Neuronal stem cell (in vitro differentiated cells): ENCODE measurements around the gene CALCOCO1. TPM values are rescaled to one million over a fixed set of nuclear protein-coding genes. Genes with fewer than 3 reads are reported as not detected.

ENCODE experiments used
- DNase-seq: peaks from one replicate; pipeline ENCODE4 v3.0.0-alpha.2; 2013; ENCODE audit warnings: low spot score
- H2AFZ ChIP-seq: one replicate; pipeline ENCODE4 v1.6.1; 2013; ENCODE audit warnings: mild to moderate bottlenecking, low read length, inconsistent platforms
- H2AK5ac ChIP-seq: 2 replicates; pipeline ENCODE4 v1.6.1; 2013; ENCODE audit warnings: low read depth, mild to moderate bottlenecking, inconsistent platforms, low read length, moderate library complexity, mixed read lengths
- H2BK120ac ChIP-seq: 2 replicates; pipeline ENCODE4 v1.6.1; 2013; ENCODE audit warnings: low read depth, mild to moderate bottlenecking, inconsistent platforms, low read length, moderate library complexity, mixed read lengths
- H2BK12ac ChIP-seq: one replicate; pipeline ENCODE4 v1.6.1; 2013; ENCODE audit warnings: low read length, inconsistent platforms
- H2BK15ac ChIP-seq: 2 replicates; pipeline ENCODE4 v1.6.1; 2013; ENCODE audit warnings: mild to moderate bottlenecking, low read length, inconsistent platforms, mixed read lengths
- H2BK5ac ChIP-seq: one replicate; pipeline ENCODE4 v1.6.1; 2013; ENCODE audit warnings: inconsistent platforms, mild to moderate bottlenecking, low read length, moderate library complexity
- H3K14ac ChIP-seq: one replicate; pipeline ENCODE4 v1.6.1; 2013; ENCODE audit warnings: low read length, inconsistent platforms
- H3K18ac ChIP-seq: 2 replicates; pipeline ENCODE4 v1.6.1; 2013; ENCODE audit warnings: low read length, inconsistent platforms
- H3K23ac ChIP-seq: 2 replicates; pipeline ENCODE4 v1.6.1; 2013; ENCODE audit warnings: low read depth, mild to moderate bottlenecking, mixed read lengths, low read length, inconsistent platforms; ENCODE audit not compliant: poor library complexity
- H3K27ac ChIP-seq: replicated peaks from 3 replicates; pipeline ENCODE4 v1.5.1; 2013; ENCODE audit warnings: low read length, inconsistent platforms
- H3K27me3 ChIP-seq, 3 experiments: 2 replicates each; pipeline ENCODE4 v1.6.1; 2013; ENCODE audit warnings: low read length in 3 of 3, mild to moderate bottlenecking in 2 of 3, inconsistent platforms in 1 of 3, low read depth in 1 of 3, mixed read lengths in 1 of 3, moderate library complexity in 1 of 3; ENCODE audit not compliant: control insufficient read depth in 3 of 3, insufficient read depth in 3 of 3
- H3K36me3 ChIP-seq, 2 donors: replicated peaks in 1 of 2; 2 replicates each; pipeline ENCODE4 v1.6.1; 2013; ENCODE audit warnings: low read length in 2 of 2; ENCODE audit not compliant: control insufficient read depth in 2 of 2, insufficient read depth in 2 of 2
- H3K4ac ChIP-seq: 2 replicates; pipeline ENCODE4 v1.6.1; 2013; ENCODE audit warnings: inconsistent platforms, mild to moderate bottlenecking, low read length, moderate library complexity
- H3K4me1 ChIP-seq, 2 donors: 1 replicate in 1 of 2; 2 replicates in 1 of 2; pipeline ENCODE4 v1.6.1; 2013; ENCODE audit warnings: low read length in 2 of 2, low read depth in 1 of 2; ENCODE audit not compliant: control insufficient read depth in 2 of 2, insufficient read depth in 1 of 2
- H3K4me2 ChIP-seq: one replicate; pipeline ENCODE4 v1.6.1; 2013; ENCODE audit warnings: mild to moderate bottlenecking, low read length, inconsistent platforms; ENCODE audit not compliant: insufficient read depth, poor library complexity, severe bottlenecking
- H3K4me3 ChIP-seq, 2 donors: 2 replicates each; pipeline ENCODE4 v1.5.1; 2013; ENCODE audit warnings: low read length in 2 of 2, mild to moderate bottlenecking in 2 of 2, inconsistent platforms in 1 of 2, moderate library complexity in 1 of 2
- H3K79me1 ChIP-seq: one replicate; pipeline ENCODE4 v1.6.1; 2013; ENCODE audit warnings: low read depth, mild to moderate bottlenecking, inconsistent platforms, low read length, moderate library complexity
- H3K9ac ChIP-seq: one replicate; pipeline ENCODE4 v1.6.1; 2013; ENCODE audit warnings: mild to moderate bottlenecking, low read depth, low read length, inconsistent platforms; ENCODE audit not compliant: poor library complexity
- H3K9me3 ChIP-seq, 2 donors: replicated peaks in 1 of 2; 2 replicates each; pipeline versions ENCODE3 to v1.6.1; 2013; ENCODE audit warnings: low read length in 2 of 2, mild to moderate bottlenecking in 2 of 2, inconsistent platforms in 1 of 2, low read depth in 1 of 2, mixed read lengths in 1 of 2, moderate library complexity in 1 of 2; ENCODE audit not compliant: control insufficient read depth in 2 of 2, insufficient read depth in 1 of 2
- H4K8ac ChIP-seq: one replicate; pipeline ENCODE4 v1.6.1; 2013; ENCODE audit warnings: low read depth, mild to moderate bottlenecking, inconsistent platforms, low read length, moderate library complexity
- H4K91ac ChIP-seq: one replicate; pipeline ENCODE4 v1.6.1; 2013; ENCODE audit warnings: low read length, low read depth, mild to moderate bottlenecking, inconsistent platforms; ENCODE audit not compliant: poor library complexity
- WGBS, 2 donors: extraction: QIAGEN DNeasy Blood & Tissue Kit; methylation state at CpG; one replicate each; pipeline ENCODE4 v1.1.7; 2013; ENCODE audit warnings: missing lambda C conversion rate in 2 of 2, mixed read lengths in 1 of 2; ENCODE audit not compliant: insufficient read length in 2 of 2, insufficient replicate concordance in 1 of 2; ENCODE audit errors: extremely low coverage in 2 of 2; 5-methylcytosine and 5-hydroxymethylcytosine counted together
- polyA plus RNA-seq, 2 experiments: library from polyadenylated mRNA; stranded (reverse); fragments of 200-250 nt; gene quantifications; one replicate each; pipeline ENCODE4 v1.2.3, GENCODE V29; 2013

CALCOCO1 gene, protein sequence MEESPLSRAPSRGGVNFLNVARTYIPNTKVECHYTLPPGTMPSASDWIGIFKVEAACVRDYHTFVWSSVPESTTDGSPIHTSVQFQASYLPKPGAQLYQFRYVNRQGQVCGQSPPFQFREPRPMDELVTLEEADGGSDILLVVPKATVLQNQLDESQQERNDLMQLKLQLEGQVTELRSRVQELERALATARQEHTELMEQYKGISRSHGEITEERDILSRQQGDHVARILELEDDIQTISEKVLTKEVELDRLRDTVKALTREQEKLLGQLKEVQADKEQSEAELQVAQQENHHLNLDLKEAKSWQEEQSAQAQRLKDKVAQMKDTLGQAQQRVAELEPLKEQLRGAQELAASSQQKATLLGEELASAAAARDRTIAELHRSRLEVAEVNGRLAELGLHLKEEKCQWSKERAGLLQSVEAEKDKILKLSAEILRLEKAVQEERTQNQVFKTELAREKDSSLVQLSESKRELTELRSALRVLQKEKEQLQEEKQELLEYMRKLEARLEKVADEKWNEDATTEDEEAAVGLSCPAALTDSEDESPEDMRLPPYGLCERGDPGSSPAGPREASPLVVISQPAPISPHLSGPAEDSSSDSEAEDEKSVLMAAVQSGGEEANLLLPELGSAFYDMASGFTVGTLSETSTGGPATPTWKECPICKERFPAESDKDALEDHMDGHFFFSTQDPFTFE
- polyA plus RNA-seq (2013, experiment 1 of 2) = 27.1 TPM
- 26.1 TPM for polyA plus RNA-seq (2013, experiment 2 of 2)

DNA sequence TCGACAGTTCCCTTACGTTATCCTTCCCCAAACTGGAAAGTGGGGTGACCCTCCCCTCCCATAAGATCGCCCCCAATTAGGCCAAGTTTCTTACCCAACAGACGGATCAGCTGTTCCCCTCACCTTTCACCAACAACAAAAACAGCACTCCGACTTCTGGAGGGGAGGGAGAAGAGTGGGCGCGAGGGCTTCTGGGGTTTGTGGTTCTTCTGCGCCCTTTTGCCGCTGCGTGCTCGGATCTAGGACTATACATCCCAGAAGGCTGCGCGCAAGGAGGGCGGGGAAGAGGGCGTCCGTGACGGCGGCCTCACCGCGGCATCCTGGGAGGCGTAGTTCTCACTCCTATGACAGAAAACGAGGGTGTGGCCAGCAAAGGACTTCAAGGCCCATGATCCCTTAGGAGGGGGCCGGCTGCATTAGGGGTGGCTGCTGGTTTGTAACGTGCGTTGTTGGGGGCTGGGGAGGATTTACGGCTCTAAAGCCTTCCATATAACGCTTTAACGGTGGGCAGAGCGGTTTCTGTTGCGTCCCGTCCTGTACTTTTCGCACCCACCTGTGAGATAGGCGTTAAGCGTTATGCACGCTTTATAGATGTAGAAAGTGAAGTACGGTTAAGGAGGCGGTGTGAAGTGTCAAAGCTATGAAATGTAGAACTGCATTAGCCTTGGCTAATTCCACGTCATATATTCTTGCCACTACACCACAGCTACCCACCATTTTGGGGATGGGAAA is at the start of gene CALCOCO1:
Gene CALCOCO1 (minus strand): TSS at position 143 of the 732 bp plus-strand sequence. CDS start 2,210 bp downstream, outside the sequence.
- no peak within 1 kb of the TSS for H3K14ac ChIP-seq
- H2BK15ac ChIP-seq = no peak within 1 kb of the TSS
- H2BK12ac ChIP-seq = no peak within 1 kb of the TSS
- no peak within 1 kb of the TSS for H4K91ac ChIP-seq
- no peak within 1 kb of the TSS for H3K23ac ChIP-seq
- H3K9me3 ChIP-seq = no peaks in the 10 kb centered on the region
- H2BK5ac ChIP-seq = no peak within 1 kb of the TSS
- peak; percentile 96 for DNase-seq
- peaks cover 5% of the 10 kb centered on the region in 2 donors for H3K4me1 ChIP-seq
- H2BK120ac ChIP-seq = no peak within 1 kb of the TSS
- H3K4me3 ChIP-seq = peak within 1 kb of the TSS; percentile 77 to 85
- no peaks in the 10 kb centered on the region for H3K79me1 ChIP-seq
- peak within 1 kb of the TSS; percentile 85 for H3K9ac ChIP-seq
- WGBS, 2 donors = no CpG with 5 or more reads among the region's 38 CpGs
- H2AK5ac ChIP-seq = no peak within 1 kb of the TSS
- no peak within 1 kb of the TSS for H3K27ac ChIP-seq
- no peak within 1 kb of the TSS for H3K4ac ChIP-seq
- peaks cover 0 to 5% (median 0%) of the 10 kb centered on the region in 3 experiments for H3K27me3 ChIP-seq
- H3K4me2 ChIP-seq = peak within 1 kb of the TSS; percentile 77
- peak within 1 kb of the TSS; percentile 92 for H2AFZ ChIP-seq
- H3K18ac ChIP-seq = no peak within 1 kb of the TSS
- H4K8ac ChIP-seq = no peak within 1 kb of the TSS
- H3K36me3 ChIP-seq = no peaks in the 10 kb centered on the region

- no peak overlapping the region for H2BK5ac ChIP-seq
- H3K9ac ChIP-seq = no peak overlapping the region
- H3K14ac ChIP-seq = no peak overlapping the region
- no peaks in the 10 kb centered on the region for H3K79me1 ChIP-seq
- H3K23ac ChIP-seq = no peak overlapping the region
- no peak overlapping the region for H3K18ac ChIP-seq
- WGBS, 2 donors = no CpG with 5 or more reads among the region's 1 CpG
- no peaks in the 10 kb centered on the region for H3K9me3 ChIP-seq
- no peak for DNase-seq
- H2AK5ac ChIP-seq = no peak overlapping the region
- H3K4me2 ChIP-seq = no peak overlapping the region
- H2BK12ac ChIP-seq = no peak overlapping the region
- no peaks in the 10 kb centered on the region for H3K36me3 ChIP-seq
- no peak overlapping the region for H4K91ac ChIP-seq
- no peak overlapping the region for H3K27ac ChIP-seq
- H2BK120ac ChIP-seq = no peak overlapping the region
- H3K4ac ChIP-seq = no peak overlapping the region
- no peak overlapping the region for H2AFZ ChIP-seq
- no peak overlapping the region for H2BK15ac ChIP-seq
- H3K4me3 ChIP-seq = no peak overlapping the region
- peaks cover 0 to 1% of the 10 kb centered on the region in 2 donors for H3K4me1 ChIP-seq
- no peak overlapping the region for H4K8ac ChIP-seq
- peaks cover 0 to 61% (median 0%) of the 10 kb centered on the region in 3 experiments for H3K27me3 ChIP-seq
These were observed 49.6 kb upstream of the CALCOCO1 start for GRCh38 chr12:53776872-53777271.

DNA sequence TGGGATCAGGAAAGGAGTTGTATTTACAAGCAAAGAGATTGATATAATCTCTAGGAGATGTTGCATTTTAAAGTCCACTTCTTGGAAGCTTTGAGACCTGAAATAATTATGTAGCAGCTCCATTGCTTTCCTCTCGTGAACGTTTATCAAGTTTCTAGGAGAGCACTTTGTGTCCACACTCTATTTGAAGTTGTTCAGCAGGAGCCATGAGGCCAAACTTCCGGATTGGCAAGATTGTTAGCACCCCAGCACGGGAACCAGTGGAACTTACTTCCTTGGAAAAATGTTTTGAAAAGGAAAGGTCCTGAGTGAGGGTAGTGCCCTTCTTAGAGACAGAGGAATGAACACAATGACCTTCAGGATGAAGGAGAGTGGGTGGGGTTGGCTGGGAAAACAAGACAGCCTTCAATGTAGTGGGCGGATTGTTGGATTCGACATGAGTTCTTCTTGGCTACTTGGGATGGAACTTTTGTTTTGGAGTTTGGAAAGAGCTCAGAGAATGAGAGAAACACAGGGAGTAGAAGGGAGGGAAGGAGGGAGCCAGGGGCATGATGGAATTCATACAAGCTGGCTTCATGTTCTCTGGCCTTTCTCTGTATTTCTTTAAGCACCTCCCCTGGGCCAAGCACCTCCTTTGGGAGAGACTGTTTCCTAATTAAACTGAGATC is 48.4 kb upstream of the CALCOCO1 start:
- Histone ChIP-seq H2AK5ac (no peak overlapping the region), H3K4me2 (no peak overlapping the region), H2BK12ac (no peak overlapping the region), H3K14ac (no peak overlapping the region), H3K4me3 (no peak overlapping the region), H3K23ac (no peak overlapping the region), H3K9me3 (no peaks in the 10 kb centered on the region), H3K27ac (no peak overlapping the region), H2BK120ac (no peak overlapping the region), H3K4me1 (peaks cover 0 to 1% of the 10 kb centered on the region in 2 donors), H3K4ac (no peak overlapping the region), H3K79me1 (no peaks in the 10 kb centered on the region), H2BK15ac (no peak overlapping the region), H4K8ac (no peak overlapping the region), H3K27me3 (peaks cover 0 to 60% (median 0%) of the 10 kb centered on the region in 3 experiments), H3K36me3 (no peaks in the 10 kb centered on the region), H2BK5ac (no peak overlapping the region), H2AFZ (no peak overlapping the region), H3K18ac (no peak overlapping the region), H4K91ac (no peak overlapping the region), H3K9ac (no peak overlapping the region)
- DNase-seq = no peak
- WGBS, 2 donors = no CpG with 5 or more reads among the region's 6 CpGs
